GM23338 (cell line): ENCODE data around the gene PPP1R37. TPM values are rescaled to one million over a fixed set of nuclear protein-coding genes. Genes with fewer than 3 reads are reported as not detected.

ENCODE experiments used
- ATAC-seq: fragments of 200-7000 bp; cut with Tn5 transposase; 3 replicates; pipeline ENCODE4 v1.9.1; 2020
- DNase-seq: peaks from one replicate; pipeline ENCODE4 v3.0.0-alpha.2; 2015; ENCODE audit warnings: low spot score
- H2AFZ ChIP-seq: fragments of 200-600 bp; sonication (generic); 2 replicates; pipeline ENCODE4 v1.8.0; 2016; ENCODE audit warnings: antibody characterized with exemption, mild to moderate bottlenecking, moderate library complexity
- H3F3A ChIP-seq: fragments of 200-600 bp; sonication (generic); replicated peaks from 2 replicates; pipeline ENCODE4 v1.8.0; 2017; ENCODE audit warnings: antibody characterized with exemption, mixed run types, low read depth
- H3K27ac ChIP-seq: fragments of 200-600 bp; sonication (generic); 2 replicates; pipeline ENCODE4 v1.6.1; 2016; ENCODE audit warnings: low read depth
- H3K27me3 ChIP-seq: fragments of 200-600 bp; sonication (generic); 2 replicates; pipeline ENCODE4 v1.8.0; 2016; ENCODE audit warnings: mild to moderate bottlenecking, mixed run types, moderate library complexity; ENCODE audit not compliant: insufficient read depth
- H3K36me3 ChIP-seq: fragments of 200-600 bp; sonication (generic); 2 replicates; pipeline ENCODE4 v1.8.0; 2016; ENCODE audit warnings: mild to moderate bottlenecking; ENCODE audit not compliant: insufficient read depth
- H3K4me1 ChIP-seq: fragments of 200-600 bp; sonication (generic); 2 replicates; pipeline ENCODE4 v1.8.0; 2016; ENCODE audit warnings: mild to moderate bottlenecking, moderate library complexity; ENCODE audit not compliant: insufficient read depth
- H3K4me2 ChIP-seq: fragments of 200-600 bp; sonication (generic); 2 replicates; pipeline ENCODE4 v1.7.1; 2017; ENCODE audit warnings: mixed run types
- H3K4me3 ChIP-seq: fragments of 200-600 bp; sonication (generic); 2 replicates; pipeline ENCODE4 v1.6.1; 2016; ENCODE audit warnings: mixed run types
- H3K79me2 ChIP-seq: fragments of 200-600 bp; sonication (generic); replicated peaks from 2 replicates; pipeline ENCODE4 v1.8.0; 2017; ENCODE audit warnings: mild to moderate bottlenecking; ENCODE audit not compliant: insufficient read depth
- H3K9me2 ChIP-seq: fragments of 200-600 bp; sonication (generic); 2 replicates; pipeline ENCODE4 v1.8.0; 2017; ENCODE audit not compliant: insufficient read depth
- H4K20me1 ChIP-seq: fragments of 200-600 bp; sonication (generic); replicated peaks from 2 replicates; pipeline ENCODE4 v1.8.0; 2017; ENCODE audit warnings: mild to moderate bottlenecking; ENCODE audit not compliant: insufficient read depth
- H3K27ac Mint-ChIP-seq: 2 replicates; pipeline ENCODE4 v1.8.0; 2020; ENCODE audit warnings: inconsistent platforms, mild to moderate bottlenecking, moderate library complexity, mixed read lengths
- H3K27me3 Mint-ChIP-seq: 3 replicates; pipeline ENCODE4 v1.8.0; 2022; ENCODE audit warnings: low read depth, mild to moderate bottlenecking, moderate library complexity, mixed read lengths, inconsistent platforms; ENCODE audit not compliant: insufficient read depth, poor library complexity
- H3K36me3 Mint-ChIP-seq: 3 replicates; pipeline ENCODE4 v1.8.0; 2021; ENCODE audit warnings: low read depth, mild to moderate bottlenecking, inconsistent platforms, moderate library complexity, mixed read lengths
- H3K4me1 Mint-ChIP-seq: 3 replicates; pipeline ENCODE4 v1.8.0; 2020; ENCODE audit warnings: mild to moderate bottlenecking, inconsistent platforms, mixed read lengths
- H3K4me3 Mint-ChIP-seq: 3 replicates; pipeline ENCODE4 v1.8.0; 2021; ENCODE audit warnings: moderate library complexity, mild to moderate bottlenecking, inconsistent platforms, mixed read lengths
- H3K9me3 Mint-ChIP-seq: 3 replicates; pipeline ENCODE4 v1.8.0; 2020; ENCODE audit warnings: moderate library complexity, mild to moderate bottlenecking, inconsistent platforms, mixed read lengths
- CREB1 ChIP-seq: fragments of 250-450 bp; sonication (Bioruptor Pico); IDR thresholded peaks from 2 replicates; pipeline ENCODE4 v1.5.0; 2020; ENCODE audit warnings: low read depth, mild to moderate bottlenecking, moderate library complexity
- EZH2 ChIP-seq: fragments of 200-600 bp; sonication (generic); IDR thresholded peaks from one replicate; pipeline ENCODE4 v1.8.0; 2017; ENCODE audit warnings: antibody characterized with exemption, mild to moderate bottlenecking, low read depth; ENCODE audit not compliant: unreplicated experiment
- POLR2AphosphoS5 ChIP-seq: IDR thresholded peaks from 2 replicates; pipeline ENCODE4 v1.6.1; 2016; ENCODE audit warnings: antibody characterized with exemption, low read depth
- STAT1 ChIP-seq: IDR thresholded peaks from one replicate; pipeline ENCODE4 v1.6.1; 2016; ENCODE audit warnings: antibody characterized with exemption; ENCODE audit not compliant: unreplicated experiment
- ZNF114 ChIP-seq: fragments of 250-450 bp; sonication (Bioruptor Pico); IDR thresholded peaks from 2 replicates; pipeline ENCODE4 v1.5.0; 2020; ENCODE audit warnings: mild to moderate bottlenecking, moderate library complexity
- polyA plus RNA-seq: library from polyadenylated mRNA; unstranded; fragments of >200 nt; fragmentation: Nextera tagmentation; extraction: Ambion mirVana; gene quantifications from 2 replicates; pipeline ENCODE4 v1.2.1, GENCODE V29; 2016
- total RNA-seq: library from RNA; depleted of rRNA; stranded (reverse); fragments of >200 nt; shearing (Covaris generic); gene quantifications from 2 replicates; pipeline ENCODE4 v1.2.3, GENCODE V29; 2014
- TF ChIP-seq, protein P1 (sequence below): fragments of 250-450 bp; sonication (Bioruptor Pico); IDR thresholded peaks from 2 replicates; pipeline ENCODE4 v1.5.0; 2020; ENCODE audit warnings: mild to moderate bottlenecking, moderate library complexity
- TF ChIP-seq, protein P2 (sequence below): IDR thresholded peaks from one replicate; pipeline ENCODE4 v1.6.1; 2018; ENCODE audit warnings: antibody characterized with exemption; ENCODE audit not compliant: unreplicated experiment

PPP1R37 gene
- total and polyA plus RNA-seq, 2 experiments from 2014 or later, result 6.9 to 47.2 TPM

DNA sequence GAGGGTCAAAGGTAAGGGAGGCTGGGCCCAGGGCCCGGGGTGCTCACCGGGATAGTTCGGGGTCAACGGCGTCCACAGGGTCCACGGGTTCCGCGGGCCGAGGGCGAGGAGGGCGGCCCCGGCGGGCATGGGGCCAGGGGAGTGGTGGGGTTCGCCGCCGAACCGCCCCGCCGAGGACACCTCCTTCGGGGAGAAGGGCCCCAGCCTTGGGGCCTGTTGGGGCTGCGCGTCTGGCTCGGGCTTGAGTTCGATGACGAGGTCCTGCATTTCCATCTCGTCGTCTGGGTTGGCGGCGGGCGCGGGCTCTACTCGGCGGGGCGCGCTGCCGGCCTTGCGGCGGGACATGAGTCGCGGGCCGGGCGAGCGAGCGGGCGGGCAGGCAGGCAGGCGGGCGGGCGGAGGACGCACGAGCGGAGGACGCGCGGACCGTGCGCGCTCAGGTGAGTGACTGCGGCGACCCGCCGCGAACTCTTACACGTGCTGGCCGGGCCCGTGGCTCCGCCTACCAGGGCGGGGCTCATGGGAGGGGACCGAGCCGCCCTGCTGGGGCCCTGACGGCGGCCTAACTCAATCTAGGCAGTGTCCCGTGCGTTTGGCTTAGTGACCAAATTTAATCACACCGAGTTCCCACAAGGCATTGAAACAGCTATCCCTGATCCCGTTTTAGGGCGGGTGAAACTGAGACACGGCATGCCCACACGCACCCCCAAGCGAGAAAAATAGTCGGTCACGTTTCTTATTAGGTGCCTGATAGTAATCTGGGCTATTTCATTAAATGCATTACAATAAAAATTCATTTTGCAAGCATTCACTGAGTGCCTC is 16.7 kb upstream of the PPP1R37 start, which contains the start of gene ZNF296:
TSS of gene ZNF296 (minus strand) at position 450 of the 822 bp plus-strand sequence. CDS start at position 345, 105 bp downstream.
- no peak for TF ChIP-seq STAT1
- peak; percentile 89 for TF ChIP-seq POLR2AphosphoS5
- TF ChIP-seq, protein P1, sequence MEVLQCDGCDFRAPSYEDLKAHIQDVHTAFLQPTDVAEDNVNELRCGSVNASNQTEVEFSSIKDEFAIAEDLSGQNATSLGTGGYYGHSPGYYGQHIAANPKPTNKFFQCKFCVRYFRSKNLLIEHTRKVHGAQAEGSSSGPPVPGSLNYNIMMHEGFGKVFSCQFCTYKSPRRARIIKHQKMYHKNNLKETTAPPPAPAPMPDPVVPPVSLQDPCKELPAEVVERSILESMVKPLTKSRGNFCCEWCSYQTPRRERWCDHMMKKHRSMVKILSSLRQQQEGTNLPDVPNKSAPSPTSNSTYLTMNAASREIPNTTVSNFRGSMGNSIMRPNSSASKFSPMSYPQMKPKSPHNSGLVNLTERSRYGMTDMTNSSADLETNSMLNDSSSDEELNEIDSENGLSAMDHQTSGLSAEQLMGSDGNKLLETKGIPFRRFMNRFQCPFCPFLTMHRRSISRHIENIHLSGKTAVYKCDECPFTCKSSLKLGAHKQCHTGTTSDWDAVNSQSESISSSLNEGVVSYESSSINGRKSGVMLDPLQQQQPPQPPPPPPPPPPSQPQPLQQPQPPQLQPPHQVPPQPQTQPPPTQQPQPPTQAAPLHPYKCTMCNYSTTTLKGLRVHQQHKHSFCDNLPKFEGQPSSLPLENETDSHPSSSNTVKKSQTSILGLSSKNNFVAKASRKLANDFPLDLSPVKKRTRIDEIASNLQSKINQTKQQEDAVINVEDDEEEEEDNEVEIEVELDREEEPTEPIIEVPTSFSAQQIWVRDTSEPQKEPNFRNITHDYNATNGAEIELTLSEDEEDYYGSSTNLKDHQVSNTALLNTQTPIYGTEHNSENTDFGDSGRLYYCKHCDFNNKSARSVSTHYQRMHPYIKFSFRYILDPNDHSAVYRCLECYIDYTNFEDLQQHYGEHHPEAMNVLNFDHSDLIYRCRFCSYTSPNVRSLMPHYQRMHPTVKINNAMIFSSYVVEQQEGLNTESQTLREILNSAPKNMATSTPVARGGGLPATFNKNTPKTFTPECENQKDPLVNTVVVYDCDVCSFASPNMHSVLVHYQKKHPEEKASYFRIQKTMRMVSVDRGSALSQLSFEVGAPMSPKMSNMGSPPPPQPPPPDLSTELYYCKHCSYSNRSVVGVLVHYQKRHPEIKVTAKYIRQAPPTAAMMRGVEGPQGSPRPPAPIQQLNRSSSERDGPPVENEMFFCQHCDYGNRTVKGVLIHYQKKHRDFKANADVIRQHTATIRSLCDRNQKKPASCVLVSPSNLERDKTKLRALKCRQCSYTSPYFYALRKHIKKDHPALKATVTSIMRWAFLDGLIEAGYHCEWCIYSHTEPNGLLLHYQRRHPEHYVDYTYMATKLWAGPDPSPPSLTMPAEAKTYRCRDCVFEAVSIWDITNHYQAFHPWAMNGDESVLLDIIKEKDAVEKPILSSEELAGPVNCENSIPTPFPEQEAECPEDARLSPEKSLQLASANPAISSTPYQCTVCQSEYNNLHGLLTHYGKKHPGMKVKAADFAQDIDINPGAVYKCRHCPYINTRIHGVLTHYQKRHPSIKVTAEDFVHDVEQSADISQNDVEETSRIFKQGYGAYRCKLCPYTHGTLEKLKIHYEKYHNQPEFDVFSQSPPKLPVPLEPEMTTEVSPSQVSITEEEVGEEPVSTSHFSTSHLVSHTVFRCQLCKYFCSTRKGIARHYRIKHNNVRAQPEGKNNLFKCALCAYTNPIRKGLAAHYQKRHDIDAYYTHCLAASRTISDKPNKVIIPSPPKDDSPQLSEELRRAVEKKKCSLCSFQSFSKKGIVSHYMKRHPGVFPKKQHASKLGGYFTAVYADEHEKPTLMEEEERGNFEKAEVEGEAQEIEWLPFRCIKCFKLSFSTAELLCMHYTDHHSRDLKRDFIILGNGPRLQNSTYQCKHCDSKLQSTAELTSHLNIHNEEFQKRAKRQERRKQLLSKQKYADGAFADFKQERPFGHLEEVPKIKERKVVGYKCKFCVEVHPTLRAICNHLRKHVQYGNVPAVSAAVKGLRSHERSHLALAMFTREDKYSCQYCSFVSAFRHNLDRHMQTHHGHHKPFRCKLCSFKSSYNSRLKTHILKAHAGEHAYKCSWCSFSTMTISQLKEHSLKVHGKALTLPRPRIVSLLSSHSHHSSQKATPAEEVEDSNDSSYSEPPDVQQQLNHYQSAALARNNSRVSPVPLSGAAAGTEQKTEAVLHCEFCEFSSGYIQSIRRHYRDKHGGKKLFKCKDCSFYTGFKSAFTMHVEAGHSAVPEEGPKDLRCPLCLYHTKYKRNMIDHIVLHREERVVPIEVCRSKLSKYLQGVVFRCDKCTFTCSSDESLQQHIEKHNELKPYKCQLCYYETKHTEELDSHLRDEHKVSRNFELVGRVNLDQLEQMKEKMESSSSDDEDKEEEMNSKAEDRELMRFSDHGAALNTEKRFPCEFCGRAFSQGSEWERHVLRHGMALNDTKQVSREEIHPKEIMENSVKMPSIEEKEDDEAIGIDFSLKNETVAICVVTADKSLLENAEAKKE, result no peak
- no peak for TF ChIP-seq EZH2
- TF ChIP-seq, protein P2, sequence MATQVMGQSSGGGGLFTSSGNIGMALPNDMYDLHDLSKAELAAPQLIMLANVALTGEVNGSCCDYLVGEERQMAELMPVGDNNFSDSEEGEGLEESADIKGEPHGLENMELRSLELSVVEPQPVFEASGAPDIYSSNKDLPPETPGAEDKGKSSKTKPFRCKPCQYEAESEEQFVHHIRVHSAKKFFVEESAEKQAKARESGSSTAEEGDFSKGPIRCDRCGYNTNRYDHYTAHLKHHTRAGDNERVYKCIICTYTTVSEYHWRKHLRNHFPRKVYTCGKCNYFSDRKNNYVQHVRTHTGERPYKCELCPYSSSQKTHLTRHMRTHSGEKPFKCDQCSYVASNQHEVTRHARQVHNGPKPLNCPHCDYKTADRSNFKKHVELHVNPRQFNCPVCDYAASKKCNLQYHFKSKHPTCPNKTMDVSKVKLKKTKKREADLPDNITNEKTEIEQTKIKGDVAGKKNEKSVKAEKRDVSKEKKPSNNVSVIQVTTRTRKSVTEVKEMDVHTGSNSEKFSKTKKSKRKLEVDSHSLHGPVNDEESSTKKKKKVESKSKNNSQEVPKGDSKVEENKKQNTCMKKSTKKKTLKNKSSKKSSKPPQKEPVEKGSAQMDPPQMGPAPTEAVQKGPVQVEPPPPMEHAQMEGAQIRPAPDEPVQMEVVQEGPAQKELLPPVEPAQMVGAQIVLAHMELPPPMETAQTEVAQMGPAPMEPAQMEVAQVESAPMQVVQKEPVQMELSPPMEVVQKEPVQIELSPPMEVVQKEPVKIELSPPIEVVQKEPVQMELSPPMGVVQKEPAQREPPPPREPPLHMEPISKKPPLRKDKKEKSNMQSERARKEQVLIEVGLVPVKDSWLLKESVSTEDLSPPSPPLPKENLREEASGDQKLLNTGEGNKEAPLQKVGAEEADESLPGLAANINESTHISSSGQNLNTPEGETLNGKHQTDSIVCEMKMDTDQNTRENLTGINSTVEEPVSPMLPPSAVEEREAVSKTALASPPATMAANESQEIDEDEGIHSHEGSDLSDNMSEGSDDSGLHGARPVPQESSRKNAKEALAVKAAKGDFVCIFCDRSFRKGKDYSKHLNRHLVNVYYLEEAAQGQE, result no peak
- TF ChIP-seq ZNF114 (CRISPR knock-in tag), result no peak
- TF ChIP-seq CREB1 (CRISPR knock-in tag), result 0 out of 2 replicates have a peak, but pooled peaks have one; percentile 28
- Mint-ChIP-seq H3K4me1 (peaks cover 34% of the 10 kb centered on the region), H3K9me3 (no peaks in the 10 kb centered on the region)

More for the DNA sequence above, 16.7 kb upstream of the PPP1R37 start, which contains the start of gene ZNF296:
- Histone ChIP-seq H3K4me1 (peaks cover 46% of the 10 kb centered on the region), H3K36me3 (no peaks in the 10 kb centered on the region), H3K4me2 (peak within 1 kb of the TSS; percentile 98), H3F3A (peaks cover 41% of the 10 kb centered on the region), H3K27ac (peak within 1 kb of the TSS; percentile 85), H2AFZ (peak within 1 kb of the TSS; percentile 3; the same call in 1 of the 2 replicates), H3K79me2 (peaks cover 51% of the 10 kb centered on the region), H3K27me3 (no peaks in the 10 kb centered on the region), H3K4me3 (peak within 1 kb of the TSS; percentile 85), H3K9me2 (no peaks in the 10 kb centered on the region), H4K20me1 (peaks cover 13% of the 10 kb centered on the region)
- peak within 1 kb of the TSS; percentile 85 for H3K4me3 Mint-ChIP-seq
- peaks cover 15% of the 10 kb centered on the region; the same call in 2 of the 3 replicates for H3K36me3 Mint-ChIP-seq
- peaks cover 13% of the 10 kb centered on the region for H3K27me3 Mint-ChIP-seq
- DNase-seq (peak; percentile 92), ATAC-seq (peak; percentile 42)
- peak within 1 kb of the TSS; percentile 36 for H3K27ac Mint-ChIP-seq
